ENCODE data around the gene ATP1A3.
"Not testable (repeated sequence)": the region's sequence is repeated elsewhere in the genome, so short reads cannot be mapped to it uniquely, and the experiment has no call there.

ATP1A3 gene

DNA sequence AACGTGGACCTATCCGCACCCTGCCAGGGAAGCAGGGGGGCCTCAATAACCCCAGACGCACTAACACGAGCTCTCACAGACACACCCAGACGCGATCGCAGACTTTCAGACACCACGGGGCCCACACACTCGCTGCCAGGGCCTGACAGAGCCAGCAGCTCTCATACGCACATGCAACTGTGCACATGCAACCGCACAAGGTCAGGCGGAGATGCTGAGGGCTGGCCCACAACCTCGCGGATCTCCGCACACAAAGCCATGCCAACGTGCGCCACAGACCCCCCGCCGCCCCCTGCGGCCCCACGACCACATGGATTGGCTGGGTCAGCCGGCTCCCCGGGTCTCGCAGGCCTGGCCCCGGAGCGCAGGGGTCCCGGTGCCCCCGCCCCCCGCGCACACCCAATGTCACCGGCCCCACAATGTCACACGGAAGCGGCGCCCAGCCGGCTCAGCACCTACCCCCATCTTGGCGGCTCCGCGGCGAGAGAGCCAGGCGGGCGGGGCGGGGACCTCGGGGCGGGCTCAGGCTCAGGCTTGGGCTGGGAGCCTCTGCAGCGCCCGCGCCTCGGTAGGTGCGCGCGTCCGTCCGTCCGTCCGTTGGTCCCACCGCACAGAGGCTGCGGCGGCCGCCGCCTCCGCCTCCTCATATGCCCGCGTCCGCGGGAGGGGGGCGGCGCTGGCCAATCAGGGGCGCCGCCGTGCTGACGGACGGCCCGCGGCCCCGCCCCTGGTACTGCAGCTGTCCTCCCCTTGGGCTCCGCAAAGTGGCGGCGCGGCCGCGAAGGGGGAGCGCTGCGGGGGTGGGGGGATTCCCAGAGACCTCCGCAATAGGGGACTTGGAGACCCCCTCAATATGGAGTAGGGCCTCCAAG lies at the start of gene ATP1A3:
Gene ATP1A3, minus strand, starts transcription at position 619 of the 872 bp plus-strand sequence. Its CDS starts 154 bp downstream, at position 465.
- peaks cover 47% of the 10 kb centered on the region for H3K27me3 ChIP-seq (ENCODE audit: insufficient read depth, poor library complexity, severe bottlenecking)
- H3K4me3 ChIP-seq (ENCODE audit: severe bottlenecking) = peak within 1 kb of the TSS; percentile 22
- DNase-seq (ENCODE audit: low spot score) (no peak), ATAC-seq (ENCODE audit: low read depth) (peak; percentile 74)
- no peak within 1 kb of the TSS for H3K27ac ChIP-seq (ENCODE audit: poor library complexity, severe bottlenecking)
- no peaks in the 10 kb centered on the region for H3K4me1 ChIP-seq (ENCODE audit: insufficient read depth, poor library complexity, severe bottlenecking)
- no peaks in the 10 kb centered on the region for H3K9me3 ChIP-seq (ENCODE audit: severe bottlenecking)
- no peaks in the 10 kb centered on the region for H3K36me3 ChIP-seq (ENCODE audit: low read depth)
- TF ChIP-seq, protein P1, sequence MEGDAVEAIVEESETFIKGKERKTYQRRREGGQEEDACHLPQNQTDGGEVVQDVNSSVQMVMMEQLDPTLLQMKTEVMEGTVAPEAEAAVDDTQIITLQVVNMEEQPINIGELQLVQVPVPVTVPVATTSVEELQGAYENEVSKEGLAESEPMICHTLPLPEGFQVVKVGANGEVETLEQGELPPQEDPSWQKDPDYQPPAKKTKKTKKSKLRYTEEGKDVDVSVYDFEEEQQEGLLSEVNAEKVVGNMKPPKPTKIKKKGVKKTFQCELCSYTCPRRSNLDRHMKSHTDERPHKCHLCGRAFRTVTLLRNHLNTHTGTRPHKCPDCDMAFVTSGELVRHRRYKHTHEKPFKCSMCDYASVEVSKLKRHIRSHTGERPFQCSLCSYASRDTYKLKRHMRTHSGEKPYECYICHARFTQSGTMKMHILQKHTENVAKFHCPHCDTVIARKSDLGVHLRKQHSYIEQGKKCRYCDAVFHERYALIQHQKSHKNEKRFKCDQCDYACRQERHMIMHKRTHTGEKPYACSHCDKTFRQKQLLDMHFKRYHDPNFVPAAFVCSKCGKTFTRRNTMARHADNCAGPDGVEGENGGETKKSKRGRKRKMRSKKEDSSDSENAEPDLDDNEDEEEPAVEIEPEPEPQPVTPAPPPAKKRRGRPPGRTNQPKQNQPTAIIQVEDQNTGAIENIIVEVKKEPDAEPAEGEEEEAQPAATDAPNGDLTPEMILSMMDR (IDR thresholded peaks at IDR 0.05; ENCODE audit: poor library complexity, severe bottlenecking) = no peak

DNA sequence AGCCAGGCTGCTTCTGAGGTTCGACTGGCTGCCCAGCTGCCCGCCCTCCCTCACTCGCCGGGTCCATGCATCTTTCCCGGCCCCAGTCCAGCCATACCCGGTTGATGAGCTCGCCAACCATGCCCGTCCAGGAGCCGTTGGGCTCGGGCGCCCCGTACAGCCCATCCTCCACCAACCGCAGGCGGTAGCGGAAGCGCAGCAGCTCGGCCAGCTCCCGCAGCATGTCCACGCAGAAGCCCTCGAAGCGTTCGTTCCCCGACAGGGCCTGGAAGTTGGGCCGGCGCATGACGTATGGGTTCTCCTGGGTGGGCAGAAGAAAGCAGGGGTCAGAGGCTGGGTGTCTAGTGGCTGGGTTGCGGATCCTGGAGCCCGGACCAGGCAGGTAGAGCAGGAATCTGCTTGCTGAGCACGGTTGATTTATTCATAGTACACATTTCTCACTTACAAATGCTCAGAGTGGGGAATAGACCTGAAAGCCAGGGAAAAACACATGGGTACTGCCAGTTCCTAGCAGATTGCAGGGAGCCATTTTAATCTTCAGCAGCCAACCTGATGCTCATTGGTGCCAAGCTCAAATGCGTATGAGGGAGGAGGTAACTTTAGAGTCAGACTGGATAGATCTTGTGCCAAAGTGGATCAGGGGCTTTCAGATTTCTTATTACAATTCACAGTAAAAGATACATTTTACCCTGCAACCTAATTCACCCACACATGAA lies 48.6 kb upstream of the ATP1A3 start:
- Histone ChIP-seq H3K9me3 (ENCODE audit: severe bottlenecking) (no peaks in the 10 kb centered on the region), H3K27ac (ENCODE audit: poor library complexity, severe bottlenecking) (no peak overlapping the region), H3K27me3 (ENCODE audit: insufficient read depth, poor library complexity, severe bottlenecking) (no peaks in the 10 kb centered on the region), H3K4me3 (ENCODE audit: severe bottlenecking) (no peak overlapping the region), H3K36me3 (ENCODE audit: low read depth) (no peaks in the 10 kb centered on the region), H3K4me1 (ENCODE audit: insufficient read depth, poor library complexity, severe bottlenecking) (no peaks in the 10 kb centered on the region)
- TF ChIP-seq, protein P1 (IDR thresholded peaks at IDR 0.05; ENCODE audit: poor library complexity, severe bottlenecking) = no peak
- DNase-seq (ENCODE audit: low spot score) (no peak), ATAC-seq (ENCODE audit: low read depth) (no peak)

DNA sequence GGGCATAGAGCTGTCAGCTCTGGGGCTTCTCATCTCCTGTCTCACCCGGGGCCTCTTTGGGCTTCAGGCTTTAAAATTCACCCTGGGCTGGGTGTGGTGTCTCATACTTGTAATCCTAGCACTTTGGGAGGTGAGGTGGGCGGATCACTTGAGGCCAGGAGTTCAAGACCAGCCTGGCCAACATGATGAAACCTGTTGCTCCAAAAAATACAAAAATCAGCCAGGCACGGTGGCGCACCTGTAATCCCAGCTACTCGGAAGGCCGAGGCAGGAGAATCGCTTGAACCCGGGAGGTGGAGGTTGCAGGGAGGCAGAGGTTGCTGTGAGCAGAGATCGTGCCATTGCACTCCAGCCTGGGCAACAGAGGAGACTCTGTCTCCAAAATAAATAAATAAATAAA lies 46.5 kb upstream of the ATP1A3 start:
- DNase-seq (ENCODE audit: low spot score); H3K4me3 ChIP-seq (ENCODE audit: severe bottlenecking); ATAC-seq (ENCODE audit: low read depth); H3K9me3 ChIP-seq (ENCODE audit: severe bottlenecking); H3K27ac ChIP-seq (ENCODE audit: poor library complexity, severe bottlenecking); H3K36me3 ChIP-seq (ENCODE audit: low read depth); H3K27me3 ChIP-seq (ENCODE audit: insufficient read depth, poor library complexity, severe bottlenecking); H3K4me1 ChIP-seq (ENCODE audit: insufficient read depth, poor library complexity, severe bottlenecking): not testable (repeated sequence)

DNA sequence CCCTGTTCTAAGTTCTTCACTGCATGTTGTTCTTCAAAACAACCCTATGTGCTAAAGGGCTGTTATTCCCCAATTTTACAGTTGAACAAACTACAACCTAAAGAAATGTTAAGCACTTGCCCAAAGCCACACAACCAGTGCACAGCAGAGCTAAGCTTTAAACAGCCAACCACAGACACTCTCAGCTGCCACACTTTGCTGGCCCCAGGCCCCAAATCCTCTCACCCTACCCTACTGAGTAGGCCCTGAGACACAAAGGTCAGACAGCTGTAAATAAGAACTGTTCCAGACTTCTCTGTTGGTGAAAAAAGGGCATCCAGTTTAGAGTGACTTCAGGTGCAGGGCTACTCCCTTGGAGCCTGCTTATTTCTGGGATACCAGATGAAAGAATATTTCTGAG lies 46.0 kb upstream of the ATP1A3 start:
- DNase-seq (ENCODE audit: low spot score) = no peak
- Histone ChIP-seq H3K9me3 (ENCODE audit: severe bottlenecking) (no peaks in the 10 kb centered on the region), H3K4me1 (ENCODE audit: insufficient read depth, poor library complexity, severe bottlenecking) (no peaks in the 10 kb centered on the region), H3K27me3 (ENCODE audit: insufficient read depth, poor library complexity, severe bottlenecking) (no peaks in the 10 kb centered on the region), H3K27ac (ENCODE audit: poor library complexity, severe bottlenecking) (no peak overlapping the region), H3K4me3 (ENCODE audit: severe bottlenecking) (no peak overlapping the region), H3K36me3 (ENCODE audit: low read depth) (no peaks in the 10 kb centered on the region)
- ATAC-seq (ENCODE audit: low read depth) = no peak
- TF ChIP-seq, protein P1 (IDR thresholded peaks at IDR 0.05; ENCODE audit: poor library complexity, severe bottlenecking) = no peak

DNA sequence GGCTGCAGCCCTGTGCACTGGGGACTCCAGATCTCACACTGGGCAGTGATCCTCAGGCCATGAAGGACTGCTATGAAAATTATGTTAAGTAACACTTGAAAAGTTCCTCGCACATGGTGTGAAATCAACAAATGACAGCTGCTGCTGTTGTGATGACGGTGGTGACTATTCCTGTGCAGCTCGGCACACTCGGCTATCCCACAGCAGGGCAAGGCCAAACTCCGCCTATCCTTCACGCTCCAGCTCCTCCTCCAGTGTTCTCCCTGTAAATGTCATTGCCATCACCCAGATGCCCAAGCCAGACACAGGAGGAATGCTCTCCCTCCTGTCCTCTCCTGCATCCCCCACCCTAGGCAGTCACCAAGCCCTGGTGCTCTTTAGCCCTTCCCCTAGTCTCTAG lies 44.6 kb upstream of the ATP1A3 start:
- DNase-seq (ENCODE audit: low spot score) (no peak), ATAC-seq (ENCODE audit: low read depth) (no peak)
- Histone ChIP-seq H3K4me1 (ENCODE audit: insufficient read depth, poor library complexity, severe bottlenecking) (no peaks in the 10 kb centered on the region), H3K27ac (ENCODE audit: poor library complexity, severe bottlenecking) (no peak overlapping the region), H3K9me3 (ENCODE audit: severe bottlenecking) (no peaks in the 10 kb centered on the region), H3K4me3 (ENCODE audit: severe bottlenecking) (no peak overlapping the region), H3K36me3 (ENCODE audit: low read depth) (no peaks in the 10 kb centered on the region), H3K27me3 (ENCODE audit: insufficient read depth, poor library complexity, severe bottlenecking) (no peaks in the 10 kb centered on the region)
- TF ChIP-seq, protein P1 (IDR thresholded peaks at IDR 0.05; ENCODE audit: poor library complexity, severe bottlenecking) = no peak
